ENCODE data around the gene P2RX5.

Gene P2RX5

DNA sequence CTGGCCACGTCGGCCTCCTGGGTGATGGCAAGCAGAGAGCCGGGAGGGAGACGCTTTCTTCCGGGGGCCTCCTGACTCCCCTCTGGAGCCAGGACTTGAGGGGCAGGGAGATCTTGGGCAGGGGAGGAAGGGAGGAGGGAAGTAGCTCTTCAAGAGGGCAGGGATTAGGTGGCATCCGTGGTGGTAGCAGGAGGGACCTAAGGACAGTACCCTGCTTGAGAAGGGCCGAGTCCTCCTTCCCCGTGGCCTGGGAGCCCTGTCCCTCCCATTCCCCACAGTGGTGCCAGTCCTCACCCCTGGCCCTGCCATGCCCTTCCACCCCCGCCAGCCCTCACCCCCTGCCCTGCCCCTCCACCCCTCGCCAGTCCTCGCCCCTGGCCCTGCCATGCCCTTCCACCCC is 40.2 kb downstream of the P2RX5 start:
- DNase-seq = no peak

DNA sequence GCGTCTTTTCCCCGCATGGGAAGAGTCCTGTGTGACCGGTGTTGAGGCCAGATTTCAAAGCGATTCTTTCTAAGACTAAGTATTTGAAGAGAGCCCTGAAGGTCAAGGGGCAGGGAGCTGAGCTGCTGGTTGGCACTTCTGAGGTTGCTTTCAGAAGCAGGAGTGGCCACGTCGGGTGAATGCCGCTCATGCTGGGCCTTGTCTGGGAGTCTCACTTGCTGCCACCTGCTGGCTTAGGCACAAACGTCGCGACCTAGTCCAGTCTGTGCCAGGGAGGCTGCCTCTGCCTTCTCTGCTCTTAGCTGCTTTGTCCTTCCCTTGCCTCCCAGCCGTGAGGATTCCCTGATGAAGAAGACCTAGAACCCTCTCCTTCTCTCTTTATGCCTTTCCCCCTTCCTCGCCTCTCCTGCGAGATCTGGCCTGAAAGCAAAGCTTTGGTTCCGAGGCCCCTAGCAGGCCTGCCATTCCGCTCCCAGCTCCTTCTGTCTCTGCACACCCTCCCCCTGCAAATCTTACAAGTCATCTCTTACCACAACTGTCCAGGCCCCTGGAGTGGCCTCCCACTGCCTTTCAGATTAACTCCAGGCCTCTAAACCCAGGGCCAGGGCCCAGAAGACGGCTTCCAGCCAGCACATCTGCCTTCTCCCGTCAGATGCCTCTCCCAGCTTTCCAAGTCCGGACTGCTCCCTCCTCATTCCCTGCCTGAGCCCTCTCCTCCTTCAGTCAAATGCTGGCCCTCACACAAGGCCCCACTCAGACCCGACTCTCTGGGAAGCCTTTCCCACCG is 48.0 kb downstream of the P2RX5 start:
- DNase-seq = peak; percentile 29 to 34

DNA sequence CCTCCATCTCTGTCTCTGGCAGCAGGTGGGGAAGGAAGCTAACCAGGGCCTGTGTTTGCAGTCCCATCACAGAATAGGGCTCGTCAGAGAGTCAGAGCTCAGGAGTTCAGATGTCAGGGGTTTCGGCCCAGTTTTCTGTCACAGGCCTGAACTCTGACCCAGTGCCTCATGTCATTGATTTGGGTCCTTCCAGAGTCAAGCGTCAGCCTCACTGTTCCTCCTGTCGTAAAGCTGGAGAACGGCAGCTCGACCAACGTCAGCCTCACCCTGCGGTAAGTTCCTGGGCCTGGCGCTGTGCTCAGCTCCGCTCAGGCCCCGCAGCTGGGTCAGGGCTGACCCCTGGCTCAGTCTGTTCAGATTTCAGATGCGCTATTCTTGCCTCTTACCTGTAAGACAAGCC is 48.7 kb downstream of the P2RX5 start:
- DNase-seq = no peak

DNA sequence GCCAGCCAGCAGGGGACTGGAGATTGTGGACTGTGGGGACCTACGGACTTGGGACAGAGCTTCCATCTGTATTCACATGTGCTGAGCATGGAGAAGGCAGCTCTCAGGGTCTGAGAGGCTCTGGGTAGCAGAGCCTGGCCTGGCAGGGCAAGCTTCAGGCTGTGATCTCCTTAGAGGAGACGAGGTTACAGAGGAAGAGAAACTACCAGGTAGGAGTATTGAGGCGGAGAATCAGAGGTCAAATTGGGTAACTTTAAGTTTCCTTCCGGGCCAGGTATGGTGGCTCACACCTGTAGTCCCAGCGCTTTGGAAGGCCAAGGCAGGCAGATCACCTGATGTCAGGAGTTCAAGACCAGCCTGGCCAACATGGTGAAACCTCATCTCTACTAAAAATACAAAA is 50.6 kb downstream of the P2RX5 start:
- no peak for DNase-seq

DNA sequence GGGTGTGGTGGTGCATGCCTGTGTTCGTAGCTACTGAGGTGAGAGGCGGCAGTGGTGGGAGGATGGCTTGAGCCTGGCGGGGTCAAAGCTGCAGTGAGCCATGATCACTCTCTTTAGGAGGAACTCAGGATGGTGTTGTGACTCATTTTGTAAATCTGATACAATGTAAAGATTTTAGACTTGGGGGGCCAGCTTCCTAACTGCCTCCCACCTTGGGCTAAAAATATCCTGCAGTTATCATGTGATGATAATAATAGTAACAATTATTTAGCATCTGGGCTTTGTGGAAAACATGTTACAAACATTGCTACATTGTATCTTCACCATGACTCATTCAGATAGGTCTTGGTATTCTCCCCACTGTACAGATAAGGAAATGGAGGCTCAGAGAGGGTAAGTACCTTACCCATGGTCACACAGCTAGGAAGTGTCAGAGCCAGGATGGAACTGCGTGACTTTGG is 52.0 kb downstream of the P2RX5 start:
- DNase-seq = no peak

DNA sequence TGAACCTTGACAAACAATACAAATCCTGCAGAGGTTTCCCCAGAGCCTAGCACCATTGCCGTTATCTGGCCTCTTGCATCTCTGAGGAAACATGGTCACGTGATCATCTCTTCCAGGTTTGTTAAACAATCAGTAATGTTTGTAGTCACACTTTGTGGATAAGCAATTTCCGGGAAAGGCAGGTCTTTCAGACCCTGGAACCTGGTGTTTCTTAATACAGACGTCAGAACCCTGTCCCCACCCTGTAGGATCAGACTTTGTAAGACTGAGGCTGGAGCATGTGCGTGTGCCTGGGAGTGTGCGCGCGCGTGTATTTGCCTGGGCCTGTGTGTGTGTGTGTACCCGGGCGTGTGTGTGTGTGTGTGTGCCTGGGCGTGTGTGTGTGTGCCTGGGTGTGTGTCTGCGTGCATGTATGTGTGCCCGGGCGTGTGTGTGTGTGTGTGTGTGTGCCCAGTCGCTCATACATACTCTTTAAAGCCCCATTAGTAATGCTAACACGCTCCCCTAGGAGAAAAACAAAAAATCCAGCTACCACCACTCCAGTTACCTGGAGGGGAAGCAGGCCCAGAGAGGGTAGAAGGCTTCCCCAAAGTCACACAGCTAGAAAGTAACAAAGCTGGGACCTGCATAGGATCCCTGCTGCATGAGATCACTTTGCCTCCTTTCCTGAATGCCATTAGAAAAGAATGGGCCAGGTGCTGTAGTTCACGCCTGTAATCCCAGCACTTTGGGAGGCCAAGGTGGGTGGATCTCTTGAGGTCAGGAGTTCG is 54.1 kb downstream of the P2RX5 start:
- no peak for DNase-seq

DNA sequence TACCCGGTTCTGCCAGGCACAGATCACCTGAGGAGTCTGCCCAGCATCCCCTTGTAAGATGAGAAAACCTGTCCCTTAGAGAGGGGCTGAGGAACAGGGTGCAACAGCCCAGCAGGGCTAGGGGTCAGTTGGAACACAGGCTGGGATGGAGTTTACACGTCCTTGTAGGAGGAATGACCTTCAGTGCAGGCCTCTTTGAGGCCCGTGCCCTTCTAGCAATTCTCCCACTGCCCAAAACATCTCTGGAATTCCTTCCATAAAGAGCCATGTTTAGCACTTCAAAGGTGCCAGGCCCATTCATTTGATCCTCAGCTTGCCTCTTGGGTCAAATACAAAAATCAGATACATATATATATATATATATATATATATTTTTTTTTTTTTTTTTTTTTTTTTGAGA is 54.9 kb downstream of the P2RX5 start:
- no peak for DNase-seq

DNA sequence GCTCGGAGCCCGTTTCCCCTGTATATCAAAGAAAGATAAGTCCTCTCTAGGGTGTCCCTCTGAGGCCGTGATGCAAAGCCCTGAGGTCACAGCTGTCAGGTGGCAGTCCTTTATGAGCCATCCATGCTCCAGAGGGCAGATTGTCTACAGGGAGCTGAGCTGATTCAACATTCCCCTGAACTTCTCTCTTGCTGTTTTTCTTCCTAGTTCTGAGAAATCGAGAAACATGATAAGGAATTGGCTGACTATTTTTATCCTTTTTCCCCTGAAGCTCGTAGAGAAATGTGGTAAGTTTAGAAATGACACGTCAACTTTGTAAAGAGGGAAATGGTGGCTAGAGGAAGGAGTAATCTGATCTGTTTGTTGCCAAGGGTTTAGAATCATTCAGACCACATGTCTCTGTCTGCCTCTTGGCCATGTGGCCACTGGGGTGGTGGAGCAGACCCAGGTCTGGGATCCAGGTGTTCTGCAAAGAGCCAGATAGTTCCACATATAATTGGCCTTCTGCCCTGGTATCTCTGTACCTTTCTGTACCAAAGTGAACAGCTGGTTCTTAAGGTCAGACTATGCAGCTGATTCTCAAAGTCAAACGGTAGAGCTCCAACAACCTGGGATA is 55.9 kb downstream of the P2RX5 start:
- DNase-seq = no peak

DNA sequence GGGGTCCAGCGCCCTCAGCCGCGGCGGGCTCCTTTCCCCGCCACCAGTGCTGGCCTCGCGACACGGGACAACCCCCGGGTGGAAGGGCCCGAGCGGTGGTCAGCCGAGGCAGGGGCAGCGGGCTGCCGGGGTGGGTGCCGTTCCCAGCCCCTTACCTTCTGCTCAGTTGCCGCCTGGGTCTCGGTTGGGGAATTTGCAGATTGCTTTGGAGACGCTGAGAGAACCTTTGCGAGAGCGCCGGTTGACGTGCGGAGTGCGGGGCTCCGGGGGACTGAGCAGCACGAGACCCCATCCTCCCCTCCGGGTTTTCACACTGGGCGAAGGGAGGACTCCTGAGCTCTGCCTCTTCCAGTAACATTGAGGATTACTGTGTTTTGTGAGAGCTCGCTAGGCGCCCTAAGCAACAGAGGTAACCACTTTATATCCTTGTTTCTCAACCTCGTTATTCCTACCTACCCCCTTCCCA is 59.0 kb downstream of the P2RX5 start:
- DNase-seq = peak in 1 of 2 donors; percentile 16

DNA sequence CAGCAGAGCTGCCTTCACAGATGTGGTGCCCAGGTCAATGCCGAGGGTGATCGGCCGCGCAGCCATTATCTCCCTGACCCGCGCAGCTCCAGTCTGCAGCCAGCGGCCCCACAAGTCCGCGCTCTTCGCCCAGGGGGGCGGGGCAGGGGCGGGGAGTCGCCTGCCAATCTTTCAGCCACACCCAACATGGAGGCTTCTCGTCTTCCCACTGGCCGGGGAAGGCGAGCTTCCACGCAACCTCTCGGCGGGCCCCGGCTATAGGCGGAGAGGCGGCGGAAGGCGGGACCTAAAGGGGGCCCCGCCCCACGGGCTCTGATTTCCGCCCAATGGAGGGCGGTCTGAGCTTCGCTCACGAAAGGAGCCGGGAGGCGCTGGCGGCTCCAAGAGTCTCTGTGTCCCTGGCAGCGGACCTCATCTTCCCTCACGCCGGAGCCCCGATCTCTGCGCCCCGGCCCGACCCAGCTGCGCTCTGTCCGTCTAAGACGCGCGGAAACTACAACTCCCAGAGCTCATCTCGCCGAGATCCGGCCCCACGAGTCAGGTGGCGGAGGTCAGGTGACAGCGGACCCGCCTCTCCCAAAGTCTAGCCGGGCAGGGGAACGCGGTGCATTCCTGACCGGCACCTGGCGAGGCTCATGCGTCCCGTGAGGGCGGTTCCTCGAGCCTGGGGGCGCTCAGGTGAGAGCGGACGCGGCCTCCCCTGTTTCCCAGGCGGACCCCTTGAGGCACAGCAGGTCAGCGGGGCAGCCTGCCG is 59.6 kb downstream of the P2RX5 start, which contains the start of the genes CTNS and SHPK:
Gene CTNS, plus strand, starts transcription at position 607 of the 754 bp plus-strand sequence. CDS start 3,447 bp downstream, outside the sequence.
Gene SHPK, minus strand, starts transcription at position 97 of the 754 bp plus-strand sequence. Its CDS starts 31 bp downstream, at position 66.
- peak; percentile 93 to 94 for DNase-seq

DNA sequence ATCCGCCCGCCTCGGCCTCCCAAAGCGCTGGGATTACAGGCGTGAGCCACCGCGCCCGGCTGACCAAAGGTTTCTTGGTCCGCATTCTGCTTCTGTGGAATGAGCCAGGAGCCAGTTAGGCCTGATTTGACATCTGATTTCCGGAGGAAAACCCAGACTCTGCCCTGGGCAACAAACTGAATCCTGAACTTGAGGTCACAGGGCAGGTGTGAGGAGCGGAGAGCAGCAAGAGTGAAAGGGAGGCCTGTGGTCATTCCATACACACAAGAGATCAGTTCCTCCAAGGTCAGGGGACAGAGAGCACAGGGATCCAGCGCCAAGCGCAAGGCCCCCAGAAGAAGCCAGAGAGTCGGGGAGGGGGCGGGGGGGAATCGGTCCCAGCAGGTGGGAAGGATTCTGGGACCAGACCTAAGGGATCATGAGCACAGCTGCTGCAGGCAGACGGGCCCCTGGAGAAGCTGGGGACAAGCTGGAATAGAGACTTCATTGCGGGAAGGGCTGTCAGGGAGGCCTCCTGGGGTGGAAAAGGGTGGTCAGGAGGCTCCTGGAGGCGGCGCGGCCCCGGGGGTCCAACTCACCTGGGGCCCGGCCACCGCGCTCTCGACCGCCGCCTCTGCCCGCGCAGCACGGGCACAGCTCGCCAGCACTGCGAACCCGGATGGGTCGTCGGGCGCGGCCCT is 60.3 kb downstream of the P2RX5 start:
- DNase-seq = no peak

DNA sequence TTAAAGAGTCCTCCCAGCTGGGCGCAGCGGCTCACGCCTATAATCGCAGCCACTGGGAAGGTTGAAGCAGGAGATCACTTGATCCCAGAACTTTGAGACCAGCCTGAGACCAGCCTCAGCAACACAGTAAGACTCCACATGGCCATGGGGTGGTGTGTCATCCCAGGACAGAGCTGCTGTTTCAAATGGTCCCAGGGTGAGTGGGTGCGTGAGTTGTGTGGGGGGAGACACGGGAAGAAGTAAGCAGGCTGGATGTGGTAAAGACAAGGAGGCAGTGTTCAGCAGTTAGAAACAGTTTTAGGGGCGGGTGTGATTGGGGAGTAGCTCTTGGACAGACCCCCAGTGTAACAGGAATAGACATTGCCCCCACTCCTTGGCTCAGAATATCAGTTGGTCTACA is 63.7 kb downstream of the P2RX5 start:
- no peak for DNase-seq

DNA sequence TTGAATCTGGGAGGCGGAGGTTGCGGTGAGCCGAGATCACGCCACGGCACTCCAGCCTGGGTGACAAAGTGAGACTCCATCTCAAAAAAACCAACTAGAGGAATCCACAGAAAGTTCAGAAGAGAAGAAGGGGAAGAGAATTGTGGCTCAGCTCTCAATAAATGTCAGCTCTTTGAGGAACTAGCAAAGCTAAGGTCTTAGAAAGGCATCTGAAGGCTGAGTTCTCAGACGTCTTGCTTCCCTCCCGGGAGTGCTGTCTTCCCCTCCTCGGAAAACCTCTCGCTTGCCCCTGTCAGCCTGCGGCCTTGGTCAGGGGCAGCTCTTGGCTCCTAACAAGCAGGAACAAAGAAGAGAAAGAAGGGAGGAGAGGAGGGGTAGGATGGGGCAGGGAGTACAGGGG is 65.2 kb downstream of the P2RX5 start:
- DNase-seq = no peak

DNA sequence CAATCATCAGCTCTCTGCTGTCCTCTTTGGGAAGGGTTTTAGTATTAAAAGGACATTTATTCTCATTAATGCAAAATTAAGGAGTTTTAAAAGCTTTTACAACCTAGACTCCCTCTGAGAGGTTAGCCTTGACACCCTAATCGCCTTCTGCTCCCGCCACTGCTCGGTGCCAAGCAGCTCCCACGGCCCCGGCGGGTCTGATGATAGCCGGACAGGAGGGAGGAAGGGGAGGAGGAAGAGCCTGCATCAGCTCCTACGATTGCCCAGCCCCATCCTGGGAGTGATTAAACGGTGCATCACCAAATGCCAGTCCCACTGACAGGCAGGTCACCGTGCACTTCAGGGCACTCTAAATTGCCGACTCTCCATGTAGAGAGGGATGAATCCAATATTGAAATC is 68.2 kb downstream of the P2RX5 start:
- DNase-seq = no peak

DNA sequence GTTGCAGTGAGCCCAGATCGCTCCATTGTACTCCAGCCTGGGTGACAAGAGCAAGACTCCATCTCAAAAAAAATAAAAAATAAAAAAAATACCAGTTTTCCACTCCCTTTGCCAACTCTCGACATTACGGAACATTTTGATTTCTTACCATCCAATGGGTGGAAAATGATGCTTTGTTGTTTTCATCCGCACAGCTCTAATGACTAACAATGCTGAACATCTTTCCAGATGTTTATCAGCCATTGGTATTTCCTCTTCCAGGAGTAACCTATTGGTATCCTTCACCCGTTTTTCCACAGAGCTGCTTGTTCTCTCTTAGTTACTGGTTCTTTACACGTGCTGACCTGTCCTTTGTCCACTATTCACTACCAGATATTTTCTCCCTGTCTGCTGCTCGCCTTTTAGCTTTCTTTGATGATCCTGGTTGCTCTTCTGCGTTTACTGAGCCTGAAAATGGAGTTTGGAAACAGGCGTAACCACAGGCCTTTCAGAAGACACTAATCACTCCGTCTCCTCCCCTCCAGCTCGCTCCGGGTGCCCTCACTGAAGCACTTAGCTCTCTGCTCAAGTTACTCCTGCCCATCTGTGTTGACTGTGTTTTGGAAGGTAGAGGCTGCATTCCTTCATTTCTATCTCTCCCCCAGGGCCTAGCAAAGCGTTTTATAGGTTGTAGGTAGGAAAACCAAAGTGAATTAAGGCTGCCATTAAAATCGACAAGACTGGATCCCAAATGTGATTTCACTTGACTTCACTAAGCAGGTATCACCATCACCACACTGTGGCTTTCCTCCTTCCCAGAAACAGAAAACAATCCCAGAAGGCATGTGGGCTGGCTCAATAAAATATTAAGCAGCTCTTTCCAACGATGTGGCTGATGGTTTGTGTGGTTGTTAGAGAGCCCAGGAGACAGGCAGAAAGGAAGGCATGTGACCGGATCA is 68.9 kb downstream of the P2RX5 start:
- DNase-seq = no peak
